Stimulated activated CD4-positive, alpha-beta T cell treated with anti-CD3 and anti-CD28 coated beads, Interleukin-2, amount 100 ng/mL, for 48 hours (primary cell): ENCODE data around the gene ALOX15B.
"Not testable (repeated sequence)": the region's sequence is repeated elsewhere in the genome, so short reads cannot be mapped to it uniquely, and the experiment has no call there.

ENCODE experiments used
- DNase-seq, 2 donors: peaks; one replicate each; pipeline ENCODE4 v3.0.0-alpha.2; 2020

Gene ALOX15B

GRCh38 chr17:8041249-8041928, 2.5 kb downstream of the ALOX15B start:
- DNase-seq = peak in 1 of 2 donors; percentile 26

DNA sequence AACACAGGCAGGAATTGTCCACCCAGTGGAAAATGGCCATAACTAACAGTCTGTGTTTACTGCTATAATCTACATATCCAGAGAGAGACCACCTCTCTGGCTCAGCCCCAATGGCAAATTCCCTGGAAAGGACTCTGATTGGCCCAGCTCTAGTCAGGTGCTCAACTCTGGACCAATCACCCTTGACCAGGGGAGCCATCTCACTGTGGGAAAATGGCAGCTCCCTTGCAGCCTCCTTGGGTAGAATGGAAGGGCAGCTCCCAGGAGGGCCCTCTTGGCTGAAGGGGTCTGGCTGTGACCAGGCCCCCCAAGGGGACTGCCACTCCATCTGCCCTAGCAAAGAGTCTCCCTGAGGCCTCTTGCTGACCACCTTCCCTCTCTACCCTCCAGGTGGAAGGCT, 3.1 kb downstream of the ALOX15B start:
- no peak for DNase-seq

- DNase-seq = no peak
These were observed 6.3 kb downstream of the ALOX15B start for GRCh38 chr17:8044819-8045810.

DNA sequence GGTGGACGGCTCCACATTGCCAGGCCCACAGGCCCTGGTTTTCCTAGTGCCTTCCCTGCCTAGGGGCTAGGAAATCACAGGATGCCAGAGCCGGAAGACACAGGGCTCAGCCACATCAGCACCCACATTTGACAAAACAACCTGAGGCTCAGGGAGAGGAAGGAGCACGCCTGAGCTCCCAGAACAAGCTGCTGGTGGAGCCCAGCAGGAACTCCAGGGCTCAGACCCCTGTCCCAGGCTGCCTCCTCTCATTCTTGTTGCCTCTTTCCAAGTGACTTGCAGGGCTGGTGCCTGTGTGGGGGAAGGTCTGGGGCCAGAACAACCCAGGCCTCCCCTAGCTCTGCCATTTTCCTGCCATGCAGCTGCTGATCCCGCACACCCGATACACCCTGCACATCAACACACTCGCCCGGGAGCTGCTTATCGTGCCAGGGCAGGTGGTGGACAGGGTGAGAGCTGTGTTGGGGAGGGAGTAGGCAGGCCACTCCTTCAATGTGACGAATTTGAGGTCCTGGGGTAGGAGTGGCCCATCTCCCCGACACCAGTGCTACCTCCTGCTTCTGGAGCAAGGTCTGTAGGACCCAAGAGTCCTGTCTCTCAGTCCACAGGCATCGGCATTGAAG, 7.6 kb downstream of the ALOX15B start:
- DNase-seq = no peak

DNA sequence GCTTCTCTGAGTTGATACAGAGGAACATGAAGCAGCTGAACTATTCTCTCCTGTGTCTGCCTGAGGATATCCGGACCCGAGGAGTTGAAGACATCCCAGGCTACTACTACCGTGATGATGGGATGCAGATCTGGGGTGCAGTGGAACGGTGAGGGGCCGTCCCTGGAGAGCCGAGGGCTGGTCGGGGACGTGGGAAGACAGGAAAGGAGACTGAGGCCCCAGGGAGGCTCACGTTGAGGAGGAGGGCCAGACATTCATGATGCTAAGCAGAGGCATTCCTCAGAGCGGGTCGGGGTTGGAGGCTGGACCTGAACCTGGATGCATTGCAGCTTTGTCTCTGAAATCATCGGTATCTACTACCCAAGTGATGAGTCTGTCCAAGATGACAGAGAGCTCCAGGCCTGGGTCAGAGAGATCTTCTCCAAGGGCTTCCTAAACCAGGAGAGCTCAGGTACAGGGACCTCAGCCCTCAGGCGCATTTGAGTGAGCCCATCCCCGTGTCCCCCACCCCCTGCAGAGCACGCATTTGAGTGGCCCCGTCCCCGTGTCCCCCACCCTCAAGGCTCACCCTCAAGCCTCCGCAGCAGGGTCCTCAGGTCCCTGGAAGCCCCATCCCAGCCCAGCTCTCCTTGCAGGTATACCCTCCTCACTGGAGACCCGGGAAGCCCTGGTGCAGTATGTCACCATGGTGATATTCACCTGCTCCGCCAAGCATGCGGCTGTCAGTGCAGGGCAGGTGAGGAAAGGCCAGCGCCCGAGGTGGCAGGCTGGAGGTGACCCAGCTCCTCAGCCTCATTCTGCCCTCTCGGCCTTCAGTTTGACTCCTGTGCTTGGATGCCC, 8.3 kb downstream of the ALOX15B start:
- no peak for DNase-seq

- DNase-seq = no peak
These were observed 8.9 kb downstream of the ALOX15B start for GRCh38 chr17:8047769-8048110.

DNA sequence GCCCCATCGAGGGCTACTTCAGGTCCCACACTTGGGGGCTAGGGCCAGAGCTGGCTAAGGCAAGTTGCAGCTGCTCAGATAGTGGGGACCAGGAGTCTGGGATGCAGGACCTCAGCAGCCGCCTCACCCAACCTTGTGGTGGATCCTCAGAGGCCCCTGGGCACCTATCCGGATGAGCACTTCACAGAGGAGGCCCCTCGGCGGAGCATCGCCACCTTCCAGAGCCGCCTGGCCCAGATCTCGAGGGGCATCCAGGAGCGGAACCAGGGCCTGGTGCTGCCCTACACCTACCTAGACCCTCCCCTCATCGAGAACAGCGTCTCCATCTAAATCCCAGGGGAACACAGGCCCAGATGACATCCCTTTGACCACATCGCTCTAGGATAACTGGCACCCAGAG, 9.4 kb downstream of the ALOX15B start:
- no peak for DNase-seq

DNA sequence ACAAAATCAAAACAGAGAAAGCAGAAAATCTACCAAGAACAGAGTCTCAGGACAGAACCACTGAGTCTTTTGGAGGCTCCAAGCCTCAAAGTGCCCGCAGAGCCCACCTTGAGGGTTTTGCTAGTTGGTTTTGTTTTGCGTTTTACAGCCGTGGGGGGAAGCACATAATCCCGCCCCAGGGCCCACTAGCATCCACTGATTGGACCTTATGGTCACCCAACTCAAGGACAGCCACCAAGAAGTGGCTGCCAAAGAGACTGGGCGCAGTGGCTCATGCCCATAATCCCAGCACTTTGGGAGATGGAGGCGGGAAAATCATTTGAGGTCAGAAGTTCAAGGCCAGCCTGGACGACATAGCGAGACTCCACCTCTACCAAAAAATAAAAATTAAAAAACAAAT, 9.9 kb downstream of the ALOX15B start:
- no peak for DNase-seq

- no peak for DNase-seq
These were observed 13.0 kb downstream of the ALOX15B start for GRCh38 chr17:8051831-8052230.

GRCh38 chr17:8052256-8053252, 13.7 kb downstream of the ALOX15B start:
- no peak for DNase-seq

DNA sequence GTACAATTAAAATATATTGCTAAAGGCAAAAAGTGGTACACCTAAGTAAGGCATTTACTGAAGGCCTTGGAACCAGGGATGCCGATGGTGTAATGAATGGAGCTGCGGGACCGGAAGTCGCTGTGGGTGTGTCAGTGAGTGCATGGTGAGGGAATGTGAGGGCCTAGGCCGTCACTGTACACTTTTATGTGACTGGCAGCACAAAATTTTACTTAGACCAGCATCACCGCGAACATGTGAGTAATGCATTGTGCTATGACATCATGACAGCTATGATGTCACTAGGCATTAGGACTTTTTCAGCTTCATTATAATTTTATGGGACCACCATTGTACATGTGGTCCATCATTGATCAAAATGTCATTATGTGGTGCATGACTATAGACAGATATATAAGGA, 14.7 kb downstream of the ALOX15B start:
- no peak for DNase-seq

DNA sequence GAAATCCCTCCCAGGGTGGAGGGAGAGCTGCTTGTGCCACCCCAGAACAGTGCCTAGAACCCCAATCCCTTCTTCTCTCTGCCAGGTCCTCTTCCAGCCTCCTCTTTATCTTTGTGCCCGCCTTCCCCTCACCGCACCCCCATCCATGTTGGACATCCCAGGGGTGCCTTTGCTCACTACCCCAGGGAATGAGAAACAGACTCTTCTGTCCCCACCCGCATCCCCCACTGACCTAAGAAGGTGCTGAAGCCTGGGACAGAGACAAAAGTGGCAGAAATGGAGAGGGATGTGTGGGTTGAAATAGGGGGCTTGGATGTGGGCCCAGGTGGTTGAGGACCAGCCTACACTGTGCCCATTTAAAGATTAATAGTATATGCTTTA, 17.0 kb downstream of the ALOX15B start:
- no peak for DNase-seq

- DNase-seq = no peak
These were observed 17.5 kb downstream of the ALOX15B start for GRCh38 chr17:8056232-8056975.

GRCh38 chr17:8056976-8057625, 18.2 kb downstream of the ALOX15B start:
- no peak for DNase-seq

DNA sequence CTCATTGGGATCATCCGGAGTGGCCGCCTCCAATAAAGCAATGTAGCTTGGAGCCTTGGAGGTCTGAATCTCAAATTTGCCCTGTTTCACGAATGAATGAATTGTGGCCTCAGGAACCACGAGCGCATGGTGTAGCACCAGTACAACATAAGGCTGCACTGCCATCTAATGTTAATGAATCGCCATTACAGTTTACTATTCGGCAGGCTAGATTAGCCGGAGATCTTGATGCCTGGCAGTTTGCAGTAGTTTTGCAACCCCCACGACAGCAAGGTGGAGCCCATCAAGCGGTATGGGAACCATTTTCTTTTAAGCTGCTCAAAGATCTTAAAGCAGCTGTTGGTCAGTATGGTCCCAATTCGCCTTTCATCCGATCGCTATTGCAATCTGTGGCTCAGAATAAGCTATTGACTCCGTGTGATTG, 18.8 kb downstream of the ALOX15B start:
- peak in 1 of 2 donors; percentile 35 for DNase-seq

- DNase-seq = no peak
These were observed 20.3 kb downstream of the ALOX15B start for GRCh38 chr17:8059131-8059530.

DNA sequence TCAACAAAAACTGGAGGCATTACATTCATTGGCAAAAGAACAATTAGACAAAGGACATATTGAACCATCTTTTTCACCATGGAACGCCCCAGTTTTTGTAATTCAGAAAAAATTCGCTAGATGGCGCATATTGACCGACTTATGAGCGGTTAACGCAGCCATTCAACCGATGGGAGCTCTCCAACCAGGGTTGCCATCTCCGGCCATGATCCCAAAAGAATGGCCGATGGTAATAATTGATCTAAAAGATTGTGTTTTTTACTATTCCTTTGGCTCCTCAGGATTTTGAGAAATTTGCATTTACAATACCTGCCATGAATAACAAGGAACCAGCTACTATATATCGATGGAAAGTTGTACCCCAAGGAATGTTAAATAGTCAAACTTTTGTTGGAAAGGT, 21.4 kb downstream of the ALOX15B start:
- DNase-seq = peak; percentile 66 to 71

DNA sequence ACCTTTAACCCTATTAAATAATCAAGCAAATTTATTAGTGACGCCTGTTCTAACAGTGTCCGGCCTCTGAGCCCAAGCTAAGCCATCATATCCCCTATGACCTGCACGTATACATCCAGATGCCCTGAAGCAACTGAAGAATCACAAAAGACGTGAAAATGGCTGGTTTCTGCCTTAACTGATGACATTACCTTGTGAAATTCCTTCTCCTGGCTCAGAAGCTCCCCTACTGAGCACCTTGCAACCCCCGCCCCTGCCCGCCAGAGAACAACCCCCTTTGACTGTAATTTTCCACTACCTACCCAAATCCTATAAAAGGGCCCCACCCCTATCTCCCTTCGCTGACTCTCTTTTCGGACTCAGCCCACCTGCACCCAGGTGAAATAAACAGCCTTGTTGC, 23.0 kb downstream of the ALOX15B start:
- not testable (repeated sequence) for DNase-seq

- no peak for DNase-seq
These were observed 23.6 kb downstream of the ALOX15B start for GRCh38 chr17:8062435-8062806.

GRCh38 chr17:8062807-8063483, 24.1 kb downstream of the ALOX15B start:
- no peak for DNase-seq
